Umbilical cord (tissue), 2 donors: ENCODE results near the gene TRIM25. TPM values are rescaled to one million over a fixed set of nuclear protein-coding genes. Genes with fewer than 3 reads are reported as not detected.

Source experiments
- DNase-seq: peaks from one replicate; pipeline ENCODE4 v3.0.0-alpha.2; 2015; ENCODE audit warnings: low spot score
- total RNA-seq: library from RNA; depleted of rRNA; stranded (reverse); fragments of >200 nt; gene quantifications from one replicate; pipeline ENCODE4 v1.2.3, GENCODE V29; 2014; ENCODE audit warnings: low replicate concordance; ENCODE audit not compliant: insufficient read depth

Gene TRIM25
- total RNA-seq, 1 donor from 2014 or later, result 24.8 TPM

DNA sequence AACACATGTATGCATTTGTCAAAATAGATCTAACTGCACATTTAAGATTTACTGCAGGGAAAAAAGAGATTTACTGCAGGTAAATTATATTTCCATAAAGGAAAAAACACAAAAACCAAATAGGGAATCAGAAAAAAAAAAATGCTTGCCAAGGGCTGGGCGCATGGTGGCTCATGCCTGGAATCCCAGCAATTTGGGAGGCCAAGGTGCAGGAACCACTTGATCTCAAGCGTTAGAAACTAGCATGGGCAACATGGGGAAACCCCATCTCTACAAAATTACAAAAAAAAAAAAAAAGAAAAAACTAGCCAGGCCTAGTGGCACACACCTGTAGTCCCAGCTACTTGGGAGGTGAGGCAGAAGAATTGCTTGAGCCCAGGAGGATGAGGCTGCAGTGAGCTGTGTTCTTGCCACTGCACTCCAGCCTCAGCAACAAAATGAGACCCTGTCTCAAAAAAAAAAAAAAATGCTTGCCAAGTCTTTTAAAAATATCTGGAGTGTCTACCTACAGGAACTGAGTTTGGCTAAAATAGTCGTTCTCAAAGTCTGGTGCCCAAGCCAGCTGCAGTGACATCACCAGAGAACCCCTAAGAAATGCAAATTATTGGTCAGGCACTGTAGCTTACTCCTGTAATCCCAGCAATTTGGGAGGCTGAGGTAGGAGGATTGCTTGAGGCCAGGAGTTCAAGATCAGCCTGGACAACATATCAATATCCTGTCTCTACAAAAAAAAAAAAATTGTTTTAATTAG is 17.5 kb downstream of the TRIM25 start:
- DNase-seq, result no peak

DNA sequence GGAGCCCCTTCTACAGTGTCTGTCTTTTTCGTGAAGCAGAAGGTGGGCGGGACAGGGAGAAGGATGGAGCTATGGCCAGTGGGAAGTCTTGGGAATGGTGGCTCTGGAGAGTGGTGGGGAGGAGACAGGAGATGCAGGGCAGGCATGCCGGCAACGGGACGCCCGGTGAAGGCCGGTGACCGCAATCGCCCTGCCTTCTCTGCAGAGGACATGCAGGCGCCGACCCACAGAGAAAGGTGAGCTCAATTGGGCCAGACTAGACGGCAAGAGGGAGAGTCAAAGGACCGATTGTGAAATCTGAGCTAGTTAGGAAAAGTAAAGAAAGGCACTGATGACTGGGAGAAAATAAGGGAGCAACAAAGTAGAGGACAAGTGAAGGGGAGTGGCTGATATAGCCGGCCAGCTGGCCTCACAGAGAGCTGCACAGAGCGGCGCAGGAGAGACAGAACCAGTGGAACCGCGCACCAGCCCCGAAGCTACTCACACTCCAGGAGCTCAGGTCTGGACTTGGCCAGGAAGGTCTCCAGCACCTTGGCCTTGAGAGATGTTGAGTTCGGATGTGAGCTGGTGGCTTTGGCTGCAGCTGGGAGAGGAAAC is 18.9 kb downstream of the TRIM25 start:
- DNase-seq, result no peak

GRCh38 chr17:56893503-56893902 is 20.3 kb downstream of the TRIM25 start:
- DNase-seq, result no peak

DNA sequence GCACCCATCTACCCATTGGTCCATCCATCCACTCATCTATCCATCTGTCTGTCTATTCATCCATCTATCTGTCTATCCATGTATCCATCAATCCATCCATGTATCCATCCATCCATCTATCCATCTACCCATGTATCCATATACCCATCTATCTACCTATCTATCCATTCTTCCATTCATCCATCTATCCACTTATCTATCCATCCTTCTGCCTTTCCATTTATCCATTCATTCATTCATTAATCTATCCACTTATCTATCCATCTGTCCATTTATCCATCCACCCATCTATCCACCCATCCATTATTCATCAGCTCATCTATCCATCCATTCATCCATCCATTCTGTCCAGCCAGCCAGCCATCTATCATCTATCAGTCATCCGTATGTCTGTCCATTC is 21.5 kb downstream of the TRIM25 start:
- no peak for DNase-seq

DNA sequence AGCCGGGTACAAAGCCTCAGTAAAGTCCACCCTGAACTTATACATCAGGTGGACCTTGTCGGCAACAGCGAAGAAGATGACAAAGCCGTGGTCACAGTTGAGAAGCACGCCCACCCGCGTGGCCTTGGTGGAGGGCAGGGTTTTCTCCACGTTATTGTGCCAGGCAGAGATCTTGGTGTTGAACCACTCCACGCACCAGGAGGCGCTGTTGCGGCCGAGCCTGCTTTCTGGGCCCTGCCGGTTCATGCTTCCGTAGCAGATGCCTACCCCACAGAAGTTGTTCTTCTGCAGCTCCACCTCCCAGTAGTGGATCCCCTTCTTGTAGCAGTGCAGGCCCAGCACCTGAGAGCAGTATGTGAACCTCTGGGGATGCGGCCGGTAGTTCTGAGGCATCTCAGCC is 22.1 kb downstream of the TRIM25 start:
- no peak for DNase-seq

DNA sequence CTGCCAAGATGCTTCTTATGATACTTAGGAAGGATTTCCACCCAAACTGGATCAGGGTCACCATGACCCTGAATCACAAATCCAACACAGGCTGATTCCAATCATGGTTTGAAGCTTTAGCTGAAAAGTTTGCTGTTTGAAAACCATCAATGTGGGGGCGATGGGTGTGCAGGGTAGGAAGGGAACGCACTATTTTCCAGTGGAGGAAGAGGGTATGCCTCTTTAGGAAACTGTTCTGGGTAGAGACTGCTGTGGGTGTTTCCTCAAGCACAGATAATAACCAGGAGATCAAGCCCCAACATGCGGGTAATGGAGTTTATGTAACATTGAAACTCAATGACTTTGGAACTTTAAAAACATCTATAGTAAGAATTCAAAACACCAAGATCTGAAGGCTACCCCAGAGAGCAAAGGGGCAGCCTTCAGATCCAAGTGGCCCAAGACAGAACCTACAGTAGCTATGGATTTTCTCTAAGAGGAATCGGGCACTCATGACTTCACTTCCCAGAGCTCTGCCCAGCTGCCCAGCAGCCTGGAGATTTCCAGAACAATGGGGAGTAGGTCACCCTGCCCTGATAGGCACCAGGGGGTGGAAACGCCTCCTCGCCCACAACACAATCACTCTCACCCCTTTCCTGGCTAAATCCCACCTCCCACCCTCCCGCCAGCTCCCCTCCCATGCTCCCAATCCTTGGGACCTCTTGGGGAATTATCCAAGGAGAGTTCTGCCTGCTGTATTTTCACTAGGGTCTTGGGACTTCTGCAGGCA is 22.8 kb downstream of the TRIM25 start:
- no peak for DNase-seq

GRCh38 chr17:56890390-56890789 is 23.5 kb downstream of the TRIM25 start:
- no peak for DNase-seq

DNA sequence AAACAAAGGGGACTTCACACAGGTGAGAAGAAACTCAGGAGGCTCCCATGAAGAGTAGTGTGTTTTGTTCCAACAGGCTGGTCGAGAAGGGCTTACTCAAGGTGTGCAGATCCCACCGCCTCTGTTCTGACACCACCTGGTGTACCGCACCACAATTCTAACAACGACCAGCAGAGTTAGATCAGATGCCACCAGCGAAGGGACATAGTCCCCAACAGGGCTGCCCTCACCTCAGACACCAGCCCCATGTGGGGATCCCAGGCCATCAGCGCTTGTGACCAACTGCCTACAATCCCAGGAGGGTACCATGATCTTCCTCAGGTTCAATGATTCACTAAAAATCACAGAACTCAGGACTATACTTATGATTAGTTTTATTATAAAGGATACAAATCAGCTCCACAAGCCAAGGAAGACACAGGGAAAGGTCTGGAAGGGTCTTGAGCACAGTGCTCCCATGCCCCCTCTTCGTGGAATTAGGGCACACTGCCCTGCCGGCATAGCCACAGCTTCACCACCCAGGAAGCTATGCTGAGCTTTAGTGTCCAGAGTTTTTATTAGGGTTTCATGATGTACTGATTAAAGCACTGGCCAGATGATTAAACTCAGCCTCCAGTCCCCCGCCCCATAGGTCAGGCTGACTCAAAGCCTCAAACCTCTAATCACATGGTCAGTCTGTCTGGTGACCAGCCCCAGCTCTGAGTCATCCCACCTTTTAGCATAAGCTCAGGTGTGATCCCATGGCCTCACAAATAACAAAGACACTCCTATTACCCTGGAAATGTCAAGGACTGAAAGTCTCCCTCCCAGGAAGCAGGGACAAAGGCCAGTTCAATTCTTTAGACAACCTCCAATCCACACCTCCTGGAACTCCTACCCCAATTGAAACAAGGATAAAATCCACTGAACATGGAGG is 26.0 kb downstream of the TRIM25 start:
- no peak for DNase-seq

DNA sequence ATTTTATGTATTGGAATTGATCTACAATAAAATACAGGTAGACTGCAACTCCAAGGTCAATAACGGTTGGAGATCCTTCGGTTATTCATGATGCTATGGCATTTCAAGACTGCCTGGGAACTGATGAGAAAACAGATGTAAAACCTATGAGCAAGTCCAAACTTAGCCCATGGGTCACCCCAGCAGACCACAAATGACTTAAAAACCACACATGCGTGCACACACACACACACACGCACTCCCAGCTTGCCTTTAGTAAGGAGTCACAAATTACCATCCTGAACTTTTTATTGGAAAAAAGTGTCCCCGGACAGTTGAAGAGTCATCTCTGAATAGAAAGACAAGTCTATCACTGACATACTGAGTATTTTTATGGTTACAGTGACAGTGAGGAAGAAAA is 26.7 kb downstream of the TRIM25 start:
- no peak for DNase-seq

DNA sequence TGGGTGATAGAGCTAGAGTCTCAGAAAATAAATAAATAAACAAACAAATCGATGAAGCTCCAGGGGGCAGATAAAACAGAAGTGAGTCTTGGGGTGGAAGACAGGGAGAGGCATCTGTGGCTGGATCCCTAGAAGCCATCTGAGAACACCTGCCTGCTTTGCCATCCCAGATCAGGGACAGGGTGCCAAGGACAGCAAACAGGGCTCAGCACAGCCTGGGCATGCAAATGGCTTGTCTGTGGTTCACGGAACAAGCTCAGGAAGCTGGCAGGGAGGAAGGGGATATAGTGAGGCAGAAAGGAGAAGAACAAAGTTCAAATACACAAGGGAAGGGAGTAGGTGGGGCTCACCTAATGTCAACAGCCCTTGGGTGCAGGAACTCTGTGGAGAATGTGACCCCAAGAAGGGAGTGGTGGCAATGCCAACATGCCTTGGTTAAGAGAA is 27.5 kb downstream of the TRIM25 start:
- no peak for DNase-seq

- DNase-seq, result no peak
Observed at GRCh38 chr17:56885312-56885657, 28.6 kb downstream of the TRIM25 start.

DNA sequence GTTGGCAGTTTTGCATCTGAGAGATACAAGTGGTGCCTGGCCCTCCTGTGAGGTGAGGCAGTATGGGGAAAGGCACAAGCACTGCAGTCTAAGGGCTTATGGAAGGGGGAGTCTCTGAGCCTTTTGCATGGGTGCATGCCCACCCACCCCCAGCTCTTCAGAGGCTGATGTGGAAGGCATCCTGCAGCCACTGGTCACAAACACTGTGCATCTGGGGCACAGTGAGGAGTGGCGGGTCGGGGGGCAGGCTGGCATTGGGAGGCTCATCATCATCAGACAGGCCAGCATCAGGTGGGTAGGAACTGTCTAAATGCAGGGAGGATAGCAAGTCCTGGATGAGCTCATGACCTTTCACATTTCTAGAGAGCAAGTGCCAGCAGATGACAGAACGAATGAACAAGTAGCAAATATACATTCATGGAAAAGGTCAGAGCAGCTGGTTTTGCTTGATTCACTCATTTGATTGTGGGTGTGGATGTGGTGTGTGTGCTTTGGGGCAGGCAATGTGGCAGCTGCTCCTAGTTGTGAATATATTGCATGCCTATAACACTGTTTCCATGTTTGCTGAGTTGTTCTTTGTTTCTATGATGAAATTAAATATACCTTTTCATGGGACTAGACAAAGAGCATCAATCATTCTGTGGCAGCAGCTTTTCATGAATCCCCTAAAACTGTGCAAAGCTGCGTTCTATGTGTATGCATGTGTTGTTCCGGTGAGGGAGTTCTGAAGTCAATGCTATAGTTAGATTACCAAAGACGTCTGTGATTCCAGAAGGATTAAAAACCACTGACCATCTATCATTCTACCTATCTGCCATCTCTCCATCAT is 29.2 kb downstream of the TRIM25 start:
- DNase-seq, result no peak

GRCh38 chr17:56883616-56884015 is 30.2 kb downstream of the TRIM25 start:
- DNase-seq, result no peak

GRCh38 chr17:56881685-56882295 is 32.1 kb downstream of the TRIM25 start:
- DNase-seq, result no peak

DNA sequence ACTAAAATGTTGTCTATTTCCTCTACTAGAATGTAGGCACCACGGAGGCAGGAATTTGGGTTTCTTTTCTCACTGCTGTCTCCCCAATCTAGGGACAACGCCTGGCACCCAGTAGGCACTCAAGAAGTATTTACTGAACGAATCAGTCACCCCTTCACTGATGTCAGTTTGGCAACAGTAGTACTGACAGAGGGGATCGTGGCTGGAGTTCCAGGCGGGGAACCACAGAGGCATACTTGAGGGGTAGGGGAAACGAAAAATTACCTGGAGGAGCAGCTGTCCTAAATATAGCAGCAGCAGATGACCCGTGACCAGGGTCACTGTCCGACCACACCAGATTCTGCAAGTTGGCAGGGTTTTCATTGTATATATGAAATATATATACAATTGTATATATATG is 33.3 kb downstream of the TRIM25 start:
- no peak for DNase-seq

GRCh38 chr17:56880133-56880532 is 33.7 kb downstream of the TRIM25 start:
- peak; percentile 12 for DNase-seq

DNA sequence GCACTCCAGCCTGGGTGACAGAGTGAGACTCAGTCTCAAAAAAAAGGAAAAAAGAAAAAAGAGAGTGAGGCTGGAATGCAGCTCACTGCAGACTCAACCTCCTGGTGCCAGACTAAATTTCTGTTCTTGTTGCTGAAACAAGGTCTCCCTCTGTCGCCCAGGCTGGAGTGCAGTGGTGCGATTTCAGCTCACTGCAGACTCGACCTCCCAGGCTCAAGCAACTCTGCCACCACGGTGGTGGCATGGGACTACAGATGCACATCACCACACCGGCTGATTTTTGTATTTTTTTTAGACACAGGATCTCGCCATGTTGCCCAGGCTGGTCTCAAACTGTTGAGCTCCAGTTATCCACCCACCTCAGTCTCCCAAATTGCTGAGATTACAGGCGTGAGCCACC is 34.6 kb downstream of the TRIM25 start:
- DNase-seq, result no peak

DNA sequence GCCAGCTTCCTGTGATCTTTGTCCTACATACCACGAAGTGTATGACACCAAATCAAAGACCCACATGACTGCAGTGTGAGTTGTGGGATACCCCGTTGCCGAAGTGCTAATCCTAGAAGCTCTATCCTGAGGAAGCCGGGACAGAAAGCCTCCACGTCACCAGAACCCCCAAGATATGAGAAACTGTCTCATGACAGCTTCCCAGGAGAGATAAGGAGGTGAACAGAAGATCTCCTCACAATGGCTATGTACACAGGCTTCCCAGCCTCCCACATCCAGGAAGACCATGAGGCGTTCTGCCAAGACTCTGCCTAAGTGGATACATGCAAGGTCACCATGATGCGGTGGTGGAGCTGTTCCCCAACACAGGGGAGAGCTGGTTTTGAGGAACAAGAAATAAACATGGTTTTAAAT is 37.1 kb downstream of the TRIM25 start:
- DNase-seq, result no peak

GRCh38 chr17:56870081-56870651 is 43.7 kb downstream of the TRIM25 start:
- no peak for DNase-seq

GRCh38 chr17:56868716-56869115 is 45.1 kb downstream of the TRIM25 start:
- DNase-seq, result no peak
